ENCODE measurements around the gene C11orf97. TPM values are rescaled to one million over a fixed set of nuclear protein-coding genes. Genes with fewer than 3 reads are reported as not detected.

Gene C11orf97
- total and polyA plus RNA-seq, 2 of the 8 experiments (the other 6 are each of a cell fraction or from before 2014, with no cell fraction given): not detected

DNA sequence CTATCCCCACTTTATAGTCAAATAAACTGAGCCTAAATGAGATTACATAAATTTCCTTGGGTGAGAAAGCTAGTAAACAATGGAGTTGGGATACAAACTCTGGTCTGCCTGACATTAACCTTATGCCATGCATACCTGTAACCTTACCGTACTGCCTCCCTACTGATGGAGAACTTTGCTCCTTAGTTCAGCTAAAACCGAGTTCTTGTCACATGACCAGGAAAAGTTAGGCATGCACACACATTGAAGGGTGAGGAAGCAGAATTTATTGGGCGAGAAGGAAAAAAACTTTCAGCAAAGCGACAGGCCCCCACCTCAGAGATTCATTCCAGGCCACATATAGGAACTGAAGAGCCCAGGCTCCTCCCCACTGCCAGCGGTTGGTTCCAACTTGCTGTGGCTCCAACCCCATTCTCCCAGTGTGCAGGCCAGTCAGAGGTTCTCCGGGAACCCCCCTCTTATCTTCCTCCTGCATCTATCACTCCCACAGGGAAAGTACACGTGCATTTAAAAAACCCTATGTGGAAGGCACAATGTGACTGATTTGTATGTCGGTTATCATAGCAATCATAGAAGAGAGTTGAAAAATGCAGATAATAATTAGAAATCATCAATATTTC, 51.7 kb downstream of the C11orf97 start:
- CTCF ChIA-PET (ENCODE audit: partially characterized antibody): interaction anchor here (1.6 kb wide), 1 partner anchor 12 kb away, joined by 7 read pairs; no protein-coding TSS in a partner anchor

More for the DNA sequence above, 51.7 kb downstream of the C11orf97 start:
- H3K9me3 ChIP-seq (ENCODE audit: insufficient read depth in 2 of 2, low read depth in 1 of 2, low read length in 1 of 2): no peaks in the 10 kb centered on the region
- H2BK15ac ChIP-seq (ENCODE audit: low read length): no peak overlapping the region
- no peak overlapping the region for H3K4ac ChIP-seq (replicated peaks; ENCODE audit: insufficient read length, low read depth, low read length)
- DNase-seq (ENCODE audit: low read depth in 1 of 2, low spot score in 2 of 2): no peak
- peak; percentile 36 for FAIRE-seq
- no peak overlapping the region for H2AK5ac ChIP-seq (ENCODE audit: low read depth, low read length)
- H2BK20ac ChIP-seq (ENCODE audit: low read length): no peak overlapping the region
- POLR2A ChIA-PET (ENCODE audit: partially characterized antibody): no interaction called here
- H3K4me3 ChIP-seq (ENCODE audit: extremely low read depth in 1 of 4, insufficient read depth in 2 of 4, low read depth in 3 of 4, low read length in 4 of 4): no peak overlapping the region
- no peaks in the 10 kb centered on the region for H4K20me1 ChIP-seq (replicated peaks in 1 of 2; ENCODE audit: control insufficient read depth in 1 of 2, insufficient read depth in 2 of 2, low read length in 2 of 2)
- H2BK5ac ChIP-seq (ENCODE audit: low read depth, low read length): no peak overlapping the region
- H3K27ac ChIP-seq (ENCODE audit: low read depth, low read length): no peak overlapping the region
- no peak overlapping the region for H2BK12ac ChIP-seq (ENCODE audit: low read depth, low read length)
- no peak overlapping the region for H3K9ac ChIP-seq (replicated peaks in 1 of 4; ENCODE audit: extremely low read depth in 1 of 4, low read depth in 3 of 4, low read length in 3 of 4)
- no peak overlapping the region for H2BK120ac ChIP-seq (replicated peaks; ENCODE audit: low read depth, low read length)
- no peak overlapping the region for H4K5ac ChIP-seq (ENCODE audit: insufficient read length, low read depth, low read length)
- peaks cover 0 to 6% (median under 1%) of the 10 kb centered on the region in 4 experiments; a peak in 2 of 7 replicates for H3K4me1 ChIP-seq (replicated peaks in 1 of 4; ENCODE audit: control insufficient read depth in 3 of 4, insufficient read depth in 4 of 4, low read length in 3 of 4)
- no peak overlapping the region for H3K56ac ChIP-seq (replicated peaks; ENCODE audit: insufficient read length, low read depth, low read length)
- no peak overlapping the region for H3K23ac ChIP-seq (ENCODE audit: insufficient read length)
- H4K91ac ChIP-seq (replicated peaks; ENCODE audit: insufficient read length, low read length): no peak overlapping the region
- H3K14ac ChIP-seq (ENCODE audit: insufficient read length): no peak overlapping the region
- TF ChIP-seq KDM1A (IDR thresholded peaks at IDR 0.05; ENCODE audit: borderline replicate concordance, low read length): no peak
- TF ChIP-seq RBBP5 (IDR thresholded peaks at IDR 0.05; ENCODE audit: borderline replicate concordance, low read depth, low read length): no peak
- TF ChIP-seq BACH1 (IDR thresholded peaks at IDR 0.05; ENCODE audit: low read length): no peak
- TF ChIP-seq ATF2 (IDR thresholded peaks at IDR 0.05; ENCODE audit: low read length): no peak
- no peak for TF ChIP-seq GTF2F1 (IDR thresholded peaks at IDR 0.05; ENCODE audit: borderline replicate concordance, low read depth, low read length)
- TF ChIP-seq CEBPB (IDR thresholded peaks at IDR 0.05; ENCODE audit: low read depth, low read length): no peak
- no peak for TF ChIP-seq MAFK (IDR thresholded peaks at IDR 0.05; ENCODE audit: low read depth, low read length)
- no peak for TF ChIP-seq TBP (IDR thresholded peaks at IDR 0.05; ENCODE audit: low read depth, low read length)
- no peak for TF ChIP-seq TAF7 (optimal IDR thresholded peaks at IDR 0.05; ENCODE audit: borderline replicate concordance, low read depth, low read length)
- TF ChIP-seq SIX5 (IDR thresholded peaks at IDR 0.05; ENCODE audit: low read depth, low read length): no peak
- no peak for TF ChIP-seq HDAC2 (IDR thresholded peaks at IDR 0.05; ENCODE audit: borderline replicate concordance in 1 of 2, low read depth in 2 of 2, low read length in 2 of 2)
- H4K8ac ChIP-seq (ENCODE audit: extremely low read depth, insufficient read depth, low read length): no peak overlapping the region
- H3K18ac ChIP-seq (ENCODE audit: extremely low read depth, low read length): no peak overlapping the region
- WGBS, 2 experiments (ENCODE audit: extremely low coverage in 1 of 2, insufficient coverage in 1 of 2, insufficient read length in 1 of 2, insufficient replicate concordance in 2 of 2, low coverage in 1 of 2, low lambda C conversion rate in 2 of 2, missing lambda C conversion rate in 1 of 2): 80% methylated on average over 7 of the region's 8 CpGs; no CpG with 5 or more reads in 1 of the 2 experiments
- no peaks in the 10 kb centered on the region for H3K36me3 ChIP-seq (ENCODE audit: control insufficient read depth in 2 of 4, insufficient read depth in 4 of 4, low read length in 3 of 4)
- H3K23me2 ChIP-seq (ENCODE audit: low read depth, low read length): no peaks in the 10 kb centered on the region
- no peaks in the 10 kb centered on the region; a peak in 1 of 7 replicates for H3K27me3 ChIP-seq (replicated peaks in 1 of 4; ENCODE audit: control insufficient read depth in 3 of 4, extremely low read depth in 1 of 4, insufficient read depth in 3 of 4, low read length in 3 of 4)
- no peak overlapping the region for H2AFZ ChIP-seq (ENCODE audit: low read length)
- H3K4me2 ChIP-seq (ENCODE audit: insufficient read depth in 1 of 2, low read depth in 2 of 2, low read length in 2 of 2): no peak overlapping the region
- H3K79me1 ChIP-seq (ENCODE audit: low read depth, low read length): no peaks in the 10 kb centered on the region
- no peaks in the 10 kb centered on the region for H3K79me2 ChIP-seq (ENCODE audit: control insufficient read depth in 1 of 2, insufficient read depth in 2 of 2, low read length in 2 of 2)

Measured in H1 (cell line).